Cardiac fibroblast (primary cell): ENCODE measurements around the gene CALHM1.

Experiments
- DNase-seq, 2 donors: peaks; one replicate each; pipeline versions ENCODE4 v3.0.0 to v3.0.0-alpha.2; 2010; ENCODE audit warnings: low read depth in 2 of 2
- H3K4me3 ChIP-seq, 2 donors: replicated peaks in 1 of 2; 1 replicate in 1 of 2; 2 replicates in 1 of 2; pipeline ENCODE4 v1.5.1; 2011; ENCODE audit warnings: low read depth in 2 of 2, low read length in 2 of 2, mild to moderate bottlenecking in 2 of 2, moderate library complexity in 1 of 2
- CTCF ChIP-seq: IDR thresholded peaks from one replicate; pipeline ENCODE4 v1.5.1; 2011; ENCODE audit warnings: low read depth, mild to moderate bottlenecking, low read length, inconsistent platforms

The CALHM1 gene

GRCh38 chr10:103465411-103466179, 6.9 kb upstream of the CALHM1 start:
- DNase-seq: no peak
- no peak overlapping the region for H3K4me3 ChIP-seq

GRCh38 chr10:103463499-103463898, 4.8 kb upstream of the CALHM1 start:
- peak; percentile 33 to 39 for DNase-seq
- no peak overlapping the region for H3K4me3 ChIP-seq
- no peak for TF ChIP-seq CTCF

More at GRCh38 chr10:103465411-103466179, 6.9 kb upstream of the CALHM1 start:
- TF ChIP-seq CTCF: no peak

- no peak for TF ChIP-seq CTCF
- DNase-seq: no peak
- H3K4me3 ChIP-seq: no peak overlapping the region
These were observed 915 bp upstream of the CALHM1 start for GRCh38 chr10:103459615-103460014.

- no peak for DNase-seq
- H3K4me3 ChIP-seq: no peak overlapping the region
- no peak for TF ChIP-seq CTCF
These were observed 660 bp downstream of the CALHM1 start for GRCh38 chr10:103457896-103458583.

GRCh38 chr10:103457176-103457712, 1.5 kb downstream of the CALHM1 start:
- DNase-seq: no peak
- TF ChIP-seq CTCF: no peak
- no peak overlapping the region for H3K4me3 ChIP-seq

- no peak overlapping the region for H3K4me3 ChIP-seq
- no peak for DNase-seq
- no peak for TF ChIP-seq CTCF
These were observed 2.5 kb downstream of the CALHM1 start for GRCh38 chr10:103456074-103456660.
